ENCODE measurements around the gene PACS1.
"Not testable (repeated sequence)": the region's sequence is repeated elsewhere in the genome, so short reads cannot be mapped to it uniquely, and the experiment has no call there.

Gene PACS1

DNA sequence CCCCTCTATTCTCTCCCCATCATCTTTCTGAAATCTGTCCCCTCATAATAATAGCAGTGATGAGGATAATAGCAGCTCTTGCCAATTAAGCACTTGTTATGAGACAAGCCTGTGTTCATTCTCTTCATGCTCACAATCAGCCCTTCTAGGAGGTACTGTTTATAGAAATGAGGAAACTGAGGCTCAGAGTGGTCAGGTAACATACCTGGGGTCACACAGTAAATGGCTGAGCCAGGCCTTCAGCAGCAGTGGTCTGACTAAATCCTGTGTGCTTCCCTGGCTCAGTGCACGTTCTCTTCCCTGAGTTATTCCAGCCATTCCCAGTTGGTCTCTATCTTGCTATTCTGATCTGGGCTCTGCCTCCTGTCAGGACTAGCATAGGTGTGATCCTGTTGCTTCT is 204.1 kb downstream of the PACS1 start:
- Histone ChIP-seq H3K4me1 (peaks cover 31 to 60% (median 46%) of the 10 kb centered on the region in 10 experiments), H4K20me1 (peaks cover 81 to 98% (median 90%) of the 10 kb centered on the region in 11 experiments), H3K9ac (no peak overlapping the region), H3K4me3 (no peak overlapping the region), H3K27me3 (peaks cover 0 to 11% (median 5%) of the 10 kb centered on the region in 11 experiments; a peak in 10 of 22 replicates), H3K36me3 (peaks cover 51 to 68% (median 60%) of the 10 kb centered on the region in 11 experiments), H3K4me2 (no peak overlapping the region), H3K27ac (no peak overlapping the region), H3K9me3 (replicated peaks in 1 of 11) (no peaks in the 10 kb centered on the region)
- no peak for TF ChIP-seq Cebpa-rat (IDR thresholded peaks at IDR 0.05)

DNA sequence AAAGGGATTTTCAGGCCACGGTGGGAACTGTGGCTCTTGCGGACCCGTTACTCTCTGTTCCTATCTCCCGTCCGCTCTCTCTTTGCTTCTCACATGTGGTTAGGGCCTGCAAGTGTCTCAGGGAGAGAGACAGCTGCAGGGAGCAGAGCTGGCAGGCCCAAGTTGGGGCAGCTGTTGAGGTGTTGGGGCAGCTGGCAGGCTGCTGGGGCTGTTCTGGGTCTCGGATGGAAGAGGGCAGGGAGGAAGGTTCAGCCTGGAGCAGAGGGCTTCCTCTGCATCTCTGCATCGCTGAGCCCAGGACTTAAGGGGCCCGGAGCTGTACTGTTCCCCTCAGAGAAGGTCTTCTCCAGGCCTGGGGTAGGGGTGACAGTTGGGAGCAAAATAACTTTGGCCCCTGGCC is 205.3 kb downstream of the PACS1 start:
- no peak for TF ChIP-seq Cebpa-rat (IDR thresholded peaks at IDR 0.05)
- Histone ChIP-seq H3K9me3 (replicated peaks in 1 of 11) (no peaks in the 10 kb centered on the region), H3K4me3 (no peak overlapping the region), H3K27ac (no peak overlapping the region), H4K20me1 (peaks cover 78 to 98% (median 91%) of the 10 kb centered on the region in 11 experiments), H3K4me2 (peak overlapping the region in 7 of 11 experiments; percentile 46 to 99 (median 65); a peak in 8 of 22 replicates), H3K4me1 (peaks cover 22 to 53% (median 45%) of the 10 kb centered on the region in 10 experiments), H3K9ac (peak overlapping the region in 1 of 11 experiments; percentile 14; a peak in 1 of 22 replicates), H3K27me3 (peaks cover 0 to 20% (median 11%) of the 10 kb centered on the region in 11 experiments; a peak in 13 of 22 replicates), H3K36me3 (peaks cover 51 to 61% (median 58%) of the 10 kb centered on the region in 11 experiments)

DNA sequence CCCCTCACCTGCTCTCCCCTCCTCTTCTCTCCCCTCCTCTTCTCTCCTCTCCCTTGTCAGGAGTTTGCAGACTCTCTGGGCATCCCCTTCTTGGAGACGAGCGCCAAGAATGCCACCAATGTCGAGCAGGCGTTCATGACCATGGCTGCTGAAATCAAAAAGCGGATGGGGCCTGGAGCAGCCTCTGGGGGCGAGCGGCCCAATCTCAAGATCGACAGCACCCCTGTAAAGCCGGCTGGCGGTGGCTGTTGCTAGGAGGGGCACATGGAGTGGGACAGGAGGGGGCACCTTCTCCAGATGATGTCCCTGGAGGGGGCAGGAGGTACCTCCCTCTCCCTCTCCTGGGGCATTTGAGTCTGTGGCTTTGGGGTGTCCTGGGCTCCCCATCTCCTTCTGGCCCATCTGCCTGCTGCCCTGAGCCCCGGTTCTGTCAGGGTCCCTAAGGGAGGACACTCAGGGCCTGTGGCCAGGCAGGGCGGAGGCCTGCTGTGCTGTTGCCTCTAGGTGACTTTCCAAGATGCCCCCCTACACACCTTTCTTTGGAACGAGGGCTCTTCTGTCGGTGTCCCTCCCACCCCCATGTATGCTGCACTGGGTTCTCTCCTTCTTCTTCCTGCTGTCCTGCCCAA is 206.0 kb downstream of the PACS1 start:
- H3K36me3 ChIP-seq: peaks cover 50 to 54% (median 51%) of the 10 kb centered on the region in 11 experiments
- no peaks in the 10 kb centered on the region for H3K9me3 ChIP-seq (replicated peaks in 1 of 11)
- no peak overlapping the region for H3K27ac ChIP-seq
- peaks cover 15 to 54% (median 47%) of the 10 kb centered on the region in 10 experiments for H3K4me1 ChIP-seq
- no peak for TF ChIP-seq Cebpa-rat (IDR thresholded peaks at IDR 0.05)
- H3K4me3 ChIP-seq: no peak overlapping the region
- H3K27me3 ChIP-seq: peaks cover 0 to 20% (median 11%) of the 10 kb centered on the region in 11 experiments; a peak in 13 of 22 replicates
- peak overlapping the region; percentile 12 to 99 (median 57); a peak in 19 of 22 replicates for H3K4me2 ChIP-seq
- peaks cover 70 to 98% (median 91%) of the 10 kb centered on the region in 11 experiments for H4K20me1 ChIP-seq
- peak overlapping the region in 1 of 11 experiments; percentile 24; a peak in 2 of 22 replicates for H3K9ac ChIP-seq

DNA sequence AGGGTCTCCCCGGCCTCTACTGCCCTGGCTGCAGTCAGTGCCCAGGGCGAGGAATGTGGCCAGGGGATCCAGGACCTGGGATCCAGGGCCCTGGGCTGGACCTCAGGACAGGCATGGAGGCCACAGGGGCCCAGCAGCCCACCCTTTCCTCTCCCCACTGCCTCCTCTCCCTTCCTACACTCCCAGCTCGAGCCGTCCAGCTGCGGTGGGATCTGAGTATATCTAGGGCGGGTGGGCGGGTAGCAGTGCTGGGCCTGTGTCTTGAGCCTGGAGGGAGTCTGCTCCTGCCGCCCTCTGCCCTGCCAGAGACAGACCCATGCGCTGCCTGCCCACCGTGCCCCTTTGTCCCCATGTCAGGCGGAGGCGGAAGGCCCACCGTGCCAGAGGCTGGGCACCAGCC is 206.5 kb downstream of the PACS1 start:
- Histone ChIP-seq H3K36me3 (peaks cover 47 to 49% (median 48%) of the 10 kb centered on the region in 11 experiments), H4K20me1 (peaks cover 65 to 98% (median 90%) of the 10 kb centered on the region in 11 experiments), H3K4me2 (peak overlapping the region; percentile 12 to 99 (median 97); a peak in 19 of 22 replicates), H3K4me1 (peaks cover 15 to 57% (median 50%) of the 10 kb centered on the region in 10 experiments), H3K9ac (0 out of 22 replicates have a peak overlapping the region, but pooled peaks of 1 of the 11 experiments have one; percentile 24), H3K27me3 (peaks cover 0 to 20% (median 11%) of the 10 kb centered on the region in 11 experiments; a peak in 13 of 22 replicates)
- not testable (repeated sequence) for H3K4me3 ChIP-seq; H3K9me3 ChIP-seq (replicated peaks in 1 of 11); H3K27ac ChIP-seq

DNA sequence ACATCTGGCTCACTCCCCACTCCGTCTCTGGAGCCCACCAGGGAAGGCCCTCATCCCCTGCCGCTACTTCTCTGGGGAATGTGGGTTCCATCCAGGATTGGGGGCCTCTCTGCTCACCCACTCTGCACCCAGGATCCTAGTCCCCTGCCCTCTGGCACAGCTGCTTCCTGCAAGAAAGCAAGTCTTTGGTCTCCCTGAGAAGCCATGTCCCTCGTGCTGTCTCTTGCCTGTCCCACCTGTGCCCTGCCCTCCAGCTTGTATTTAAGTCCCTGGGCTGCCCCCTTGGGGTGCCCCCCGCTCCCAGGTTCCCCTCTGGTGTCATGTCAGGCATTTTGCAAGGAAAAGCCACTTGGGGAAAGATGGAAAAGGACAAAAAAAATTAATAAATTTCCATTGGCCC is 207.0 kb downstream of the PACS1 start:
- H3K9ac ChIP-seq: peak overlapping the region in 5 of 11 experiments; percentile 30 to 75 (median 65); a peak in 6 of 22 replicates
- peaks cover 15 to 62% (median 55%) of the 10 kb centered on the region in 10 experiments for H3K4me1 ChIP-seq
- H4K20me1 ChIP-seq: peaks cover 65 to 98% (median 90%) of the 10 kb centered on the region in 11 experiments
- peak overlapping the region in 5 of 10 experiments; percentile 50 to 64 (median 56); a peak in 2 of 20 replicates for H3K4me3 ChIP-seq
- H3K9me3 ChIP-seq (replicated peaks in 1 of 11); H3K27ac ChIP-seq: not testable (repeated sequence)
- H3K4me2 ChIP-seq: peak overlapping the region; percentile 92 to 99 (median 97)
- peaks cover 42 to 44% (median 44%) of the 10 kb centered on the region in 11 experiments for H3K36me3 ChIP-seq
- peaks cover 0 to 20% (median 11%) of the 10 kb centered on the region in 11 experiments; a peak in 13 of 22 replicates for H3K27me3 ChIP-seq

DNA sequence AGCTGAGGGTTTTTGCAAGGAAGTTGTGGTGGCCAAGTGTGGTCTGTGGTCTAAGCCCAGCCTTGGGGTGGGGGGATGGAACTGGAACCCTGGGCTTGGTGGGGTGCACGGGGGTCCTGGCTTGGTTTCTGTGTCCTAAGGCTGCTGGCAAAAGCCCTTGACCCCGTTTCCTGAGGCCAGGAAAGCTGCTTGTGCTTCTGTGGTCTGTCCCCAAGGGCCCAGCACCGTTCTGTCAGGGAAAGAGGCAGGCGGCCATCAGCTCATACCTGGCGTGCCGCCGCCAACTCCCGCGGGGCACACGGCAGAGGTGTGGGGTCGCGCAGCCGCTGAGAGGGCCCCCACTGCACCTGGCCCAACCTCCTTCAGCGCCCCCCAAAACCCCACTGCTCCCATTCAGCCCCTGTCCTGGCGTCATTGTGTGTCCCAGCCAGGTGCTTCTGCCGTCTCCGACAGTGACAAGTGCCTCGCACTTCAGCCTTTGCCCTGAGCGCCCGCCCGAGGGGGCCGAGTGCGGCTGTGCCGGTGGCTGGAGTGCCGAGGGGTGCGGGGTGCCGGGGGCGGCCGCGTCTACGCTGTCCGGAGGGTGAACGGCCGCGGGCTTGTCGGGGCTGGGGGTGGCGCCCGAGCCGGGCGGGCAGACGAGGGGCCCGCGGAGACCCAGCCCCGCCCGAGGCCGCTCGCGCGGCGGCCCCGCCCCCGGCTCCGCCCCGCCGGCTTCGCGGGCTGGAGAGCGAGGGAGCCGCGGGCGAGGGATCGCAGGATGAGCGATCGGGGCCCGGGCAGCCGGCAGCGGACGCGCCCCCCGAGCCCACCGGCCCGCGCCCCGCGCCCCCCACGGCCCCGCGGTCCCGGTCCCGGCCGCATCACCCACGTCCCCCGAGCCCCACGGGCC is 207.6 kb downstream of the PACS1 start, which contains the start of gene CNIH2:
TSS of gene CNIH2 (plus strand) at position 705 of the 892 bp plus-strand sequence. CDS start 282 bp downstream, outside the sequence.
- H3K36me3 ChIP-seq: peaks cover 36 to 38% (median 37%) of the 10 kb centered on the region in 11 experiments
- H3K9ac ChIP-seq: peak within 1 kb of the TSS; percentile 29 to 75 (median 58); a peak in 20 of 22 replicates
- peak within 1 kb of the TSS in 1 of 11 experiments; percentile 11; a peak in 2 of 22 replicates for H3K27ac ChIP-seq
- peak within 1 kb of the TSS; percentile 39 to 64 (median 54) for H3K4me3 ChIP-seq
- H3K4me1 ChIP-seq: peaks cover 17 to 66% (median 59%) of the 10 kb centered on the region in 10 experiments
- peak within 1 kb of the TSS; percentile 92 to 99 (median 97) for H3K4me2 ChIP-seq
- no peak for TF ChIP-seq Cebpa-rat (IDR thresholded peaks at IDR 0.05)
- no peaks in the 10 kb centered on the region for H3K9me3 ChIP-seq (replicated peaks in 1 of 11)
- peaks cover 60 to 96% (median 86%) of the 10 kb centered on the region in 11 experiments for H4K20me1 ChIP-seq
- peaks cover 0 to 20% (median 11%) of the 10 kb centered on the region in 11 experiments; a peak in 13 of 22 replicates for H3K27me3 ChIP-seq

DNA sequence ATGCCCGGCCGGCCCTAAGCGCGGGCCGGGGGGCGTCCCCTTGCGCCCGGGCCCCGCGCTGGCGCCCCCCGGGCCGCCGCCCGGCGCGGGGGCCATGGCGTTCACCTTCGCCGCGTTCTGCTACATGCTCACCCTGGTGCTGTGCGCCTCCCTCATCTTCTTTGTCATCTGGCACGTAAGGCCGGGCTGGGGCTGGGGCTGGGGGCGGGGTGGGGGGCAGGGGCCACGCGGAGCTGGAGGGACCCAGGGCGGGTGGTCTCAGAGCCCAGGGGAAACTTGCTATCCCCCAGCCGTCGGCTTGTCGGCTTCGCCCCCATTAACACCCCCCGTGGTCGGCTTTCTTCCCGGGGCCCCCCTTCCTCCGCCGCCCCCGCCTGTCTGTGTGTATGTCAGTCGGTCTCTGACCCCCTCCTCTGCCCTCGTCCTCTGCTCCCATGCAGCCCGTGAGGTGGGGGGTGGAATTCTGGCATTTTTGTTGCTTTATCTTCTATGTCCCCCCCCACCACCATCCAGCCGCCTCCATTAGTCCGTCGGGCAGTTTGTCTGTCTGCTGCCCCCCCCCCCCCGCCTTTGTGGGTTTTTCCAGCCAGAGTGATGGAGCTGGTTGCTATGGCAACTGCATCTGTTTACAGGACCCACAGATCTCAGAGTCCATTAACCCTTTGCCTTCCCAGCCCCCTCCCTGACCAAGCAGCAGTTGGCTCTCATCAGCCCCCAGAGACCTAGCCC is 208.5 kb downstream of the PACS1 start:
- TF ChIP-seq Cebpa-rat (IDR thresholded peaks at IDR 0.05): no peak
- H3K36me3 ChIP-seq: peaks cover 28 to 33% (median 29%) of the 10 kb centered on the region in 11 experiments
- H3K4me3 ChIP-seq: peak overlapping the region; percentile 39 to 64 (median 54); a peak in 19 of 20 replicates
- H3K27me3 ChIP-seq: peaks cover 0 to 20% (median 11%) of the 10 kb centered on the region in 11 experiments; a peak in 13 of 22 replicates
- H3K4me2 ChIP-seq: peak overlapping the region; percentile 92 to 99 (median 97)
- no peak overlapping the region for H3K27ac ChIP-seq
- H3K9me3 ChIP-seq (replicated peaks in 1 of 11): no peaks in the 10 kb centered on the region
- peaks cover 21 to 73% (median 66%) of the 10 kb centered on the region in 10 experiments for H3K4me1 ChIP-seq
- peaks cover 52 to 96% (median 84%) of the 10 kb centered on the region in 11 experiments for H4K20me1 ChIP-seq
- H3K9ac ChIP-seq: peak overlapping the region; percentile 29 to 75 (median 58); a peak in 15 of 22 replicates

All from BLaER1 treated with 17β-estradiol and CSF1 and Interleukin-3, amounts not matched to agents 10 nM and 100 nM (cell line).